Measurements from ENCODE around the gene OR4D2.
A peak's percentile ranks its signal among the peaks of the same experiment; 100 is the strongest.

OR4D2 gene

DNA sequence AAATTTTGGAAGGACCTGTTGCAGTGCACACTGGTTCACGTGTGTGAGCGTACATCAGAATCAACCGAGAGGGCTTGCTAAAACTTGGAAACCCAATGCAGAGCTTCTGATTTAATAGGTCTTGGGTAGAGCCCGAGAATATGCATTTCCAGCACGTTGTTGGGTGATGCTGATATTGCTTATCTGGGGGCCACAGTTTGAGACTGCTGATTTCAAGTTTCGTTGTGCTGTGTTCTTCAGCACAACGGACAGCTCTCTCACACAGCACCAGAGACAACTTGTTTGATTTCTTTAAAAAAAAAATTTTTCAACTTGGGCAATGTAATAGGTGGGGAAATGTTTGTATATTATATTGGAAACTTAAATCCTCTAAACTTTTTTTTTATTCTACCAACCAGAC is 9.4 kb downstream of the OR4D2 start:
- DNase-seq = no peak

- DNase-seq = no peak
These were observed 15.0 kb downstream of the OR4D2 start for GRCh38 chr17:58181796-58182195.

GRCh38 chr17:58183514-58183913 is 16.7 kb downstream of the OR4D2 start:
- no peak for DNase-seq

GRCh38 chr17:58184308-58184985 is 17.7 kb downstream of the OR4D2 start:
- DNase-seq = no peak

- no peak for DNase-seq
These were observed 18.4 kb downstream of the OR4D2 start for GRCh38 chr17:58184986-58185761.

DNA sequence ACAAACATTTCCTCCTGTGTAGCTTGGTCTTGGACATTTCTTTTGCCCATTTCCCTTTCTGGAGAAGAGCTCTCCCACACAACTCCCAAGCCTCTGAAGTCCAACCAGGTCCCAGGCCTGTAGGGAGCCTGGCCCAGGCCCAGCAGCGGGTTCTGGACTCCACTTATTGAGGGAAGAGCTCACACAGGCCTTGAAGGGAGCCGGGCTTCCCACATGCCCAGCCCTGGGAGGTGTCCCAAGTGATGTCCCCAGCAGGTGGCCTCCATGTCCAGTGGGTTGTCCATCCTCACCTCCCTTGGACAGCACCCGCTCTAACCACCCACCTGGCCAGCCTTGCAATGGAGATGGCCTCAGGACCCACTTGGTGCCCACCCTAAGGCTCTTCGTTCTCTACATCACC is 19.8 kb downstream of the OR4D2 start:
- no peak for DNase-seq

- no peak for DNase-seq
These were observed 20.3 kb downstream of the OR4D2 start for GRCh38 chr17:58187063-58187462.

- DNase-seq = no peak
These were observed 20.9 kb downstream of the OR4D2 start for GRCh38 chr17:58187675-58188074.

- no peak for DNase-seq
These were observed 22.8 kb downstream of the OR4D2 start for GRCh38 chr17:58189436-58190146.

DNA sequence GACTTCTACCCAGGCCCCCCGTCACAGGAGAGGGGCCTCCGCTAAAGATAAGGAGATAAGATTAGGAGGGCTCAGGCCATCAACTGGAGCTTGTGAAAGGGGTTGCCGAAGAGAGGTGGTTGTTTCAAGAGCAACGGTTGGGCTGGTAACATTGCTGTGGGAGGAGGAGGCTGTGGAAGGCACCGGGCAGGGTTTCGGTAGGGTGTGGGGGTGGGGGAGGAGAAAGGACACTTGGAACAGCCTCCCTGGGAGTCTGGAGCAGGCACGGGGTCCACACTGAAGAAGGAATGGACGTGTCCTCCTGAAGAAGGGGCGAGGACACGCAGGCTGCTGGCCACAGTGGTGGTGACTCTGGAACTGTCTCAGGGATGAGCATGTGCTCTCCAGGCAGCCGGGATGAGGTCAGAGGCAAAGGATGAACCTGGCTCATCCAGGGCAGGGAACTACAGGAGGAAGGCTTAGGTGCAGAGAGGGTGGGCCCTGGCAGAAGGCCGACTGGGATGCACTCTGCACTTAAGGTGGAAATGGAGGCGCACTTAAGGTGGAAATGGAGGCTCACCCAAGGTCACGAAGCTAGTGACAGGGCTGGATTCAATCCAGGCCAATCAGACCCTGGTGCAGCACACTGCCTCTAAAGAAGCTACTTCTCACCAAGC is 24.6 kb downstream of the OR4D2 start:
- no peak for DNase-seq

DNA sequence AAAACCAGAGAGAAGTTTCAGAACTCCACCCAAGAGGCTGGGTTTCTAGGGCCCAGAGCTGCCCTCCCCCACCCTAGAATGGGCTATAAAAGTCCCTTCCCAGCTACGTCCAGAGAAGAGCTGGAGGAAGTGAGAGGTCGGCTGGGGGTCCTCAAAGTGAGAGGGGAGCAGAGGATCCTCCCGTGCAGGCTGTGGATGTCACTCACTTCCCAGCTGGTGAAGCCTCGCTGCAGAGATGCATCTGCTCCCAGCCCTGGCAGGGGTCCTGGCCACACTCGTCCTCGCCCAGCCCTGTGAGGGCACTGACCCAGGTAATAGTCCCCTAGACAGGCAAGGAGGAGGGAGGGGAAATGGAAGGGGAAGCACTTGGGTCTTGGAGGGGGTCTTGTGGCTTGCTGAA is 25.8 kb downstream of the OR4D2 start, which contains the start of gene EPX:
Gene EPX, plus strand, starts transcription at position 115 of the 400 bp plus-strand sequence. Its CDS starts 121 bp downstream, at position 236.
- no peak for DNase-seq

DNA sequence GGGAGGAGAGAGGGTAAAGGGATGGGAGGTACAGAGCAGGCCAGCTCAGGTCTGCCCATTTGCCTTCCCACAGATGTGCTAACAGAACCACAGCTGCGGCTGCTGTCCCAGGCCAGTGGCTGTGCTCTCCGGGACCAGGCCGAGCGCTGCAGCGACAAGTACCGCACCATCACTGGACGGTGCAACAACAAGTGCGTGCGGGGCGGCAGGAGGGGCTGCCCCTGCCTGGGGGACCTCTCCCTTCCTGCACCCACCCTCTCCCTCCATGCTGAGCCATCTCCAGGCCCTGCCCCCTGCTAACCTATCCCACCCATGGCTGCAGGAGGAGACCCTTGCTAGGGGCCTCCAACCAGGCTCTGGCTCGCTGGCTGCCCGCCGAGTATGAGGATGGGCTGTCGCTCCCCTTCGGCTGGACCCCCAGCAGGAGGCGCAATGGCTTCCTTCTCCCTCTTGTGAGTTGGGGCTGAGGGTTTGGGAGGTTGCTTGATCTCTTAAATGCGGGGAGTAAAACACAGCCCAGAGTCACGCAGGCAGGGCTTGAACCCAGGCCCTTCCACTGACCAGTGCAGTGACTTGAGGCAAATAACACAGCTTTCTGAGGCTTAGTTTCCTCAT is 27.0 kb downstream of the OR4D2 start:
- no peak for DNase-seq

- DNase-seq = no peak
These were observed 28.8 kb downstream of the OR4D2 start for GRCh38 chr17:58195518-58196123.

- DNase-seq = no peak
These were observed 29.8 kb downstream of the OR4D2 start for GRCh38 chr17:58196610-58197009.

DNA sequence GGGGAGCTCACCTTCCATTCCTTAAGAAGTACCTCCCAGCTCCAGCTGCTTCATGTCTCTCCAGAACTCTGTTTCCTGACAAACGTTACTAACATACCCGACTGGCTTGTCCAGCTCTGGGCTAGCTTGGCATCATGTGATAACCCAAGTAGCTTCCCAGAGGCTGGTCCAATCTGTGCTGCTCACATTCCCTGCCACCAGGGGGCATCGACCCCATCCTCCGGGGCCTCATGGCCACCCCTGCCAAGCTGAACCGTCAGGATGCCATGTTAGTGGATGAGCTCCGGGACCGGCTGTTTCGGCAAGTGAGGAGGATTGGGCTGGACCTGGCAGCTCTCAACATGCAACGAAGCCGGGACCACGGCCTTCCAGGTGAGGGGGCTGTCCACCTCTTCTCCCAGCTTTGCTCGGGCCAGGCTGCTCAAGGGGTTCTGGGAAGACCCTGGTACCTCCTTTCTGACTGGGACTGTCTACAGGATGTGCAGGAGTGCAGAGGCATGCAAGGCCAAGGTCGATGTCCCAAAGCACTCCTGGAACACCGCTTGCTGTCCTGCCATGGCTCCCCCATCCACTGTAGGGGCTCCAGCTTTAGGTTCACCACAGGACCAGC is 33.3 kb downstream of the OR4D2 start:
- DNase-seq = peak; percentile 52

DNA sequence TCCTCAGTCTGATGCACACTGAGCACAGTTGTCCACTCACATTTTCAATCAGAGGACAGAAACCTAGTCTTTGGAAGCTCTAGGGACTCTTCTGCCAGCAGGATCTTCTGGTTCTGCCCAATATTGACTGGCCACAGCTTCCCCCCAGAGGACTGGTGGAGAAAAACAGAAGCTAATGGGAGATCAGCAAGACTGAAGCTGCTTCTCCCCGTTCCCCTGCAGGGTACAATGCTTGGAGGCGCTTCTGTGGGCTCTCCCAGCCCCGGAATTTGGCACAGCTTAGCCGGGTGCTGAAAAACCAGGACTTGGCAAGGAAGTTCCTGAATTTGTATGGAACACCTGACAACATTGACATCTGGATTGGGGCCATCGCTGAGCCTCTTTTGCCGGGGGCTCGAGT is 36.1 kb downstream of the OR4D2 start:
- DNase-seq = no peak

GRCh38 chr17:58204796-58205195 is 38.0 kb downstream of the OR4D2 start:
- DNase-seq = no peak

- DNase-seq = no peak
These were observed 39.2 kb downstream of the OR4D2 start for GRCh38 chr17:58205936-58206335.

DNA sequence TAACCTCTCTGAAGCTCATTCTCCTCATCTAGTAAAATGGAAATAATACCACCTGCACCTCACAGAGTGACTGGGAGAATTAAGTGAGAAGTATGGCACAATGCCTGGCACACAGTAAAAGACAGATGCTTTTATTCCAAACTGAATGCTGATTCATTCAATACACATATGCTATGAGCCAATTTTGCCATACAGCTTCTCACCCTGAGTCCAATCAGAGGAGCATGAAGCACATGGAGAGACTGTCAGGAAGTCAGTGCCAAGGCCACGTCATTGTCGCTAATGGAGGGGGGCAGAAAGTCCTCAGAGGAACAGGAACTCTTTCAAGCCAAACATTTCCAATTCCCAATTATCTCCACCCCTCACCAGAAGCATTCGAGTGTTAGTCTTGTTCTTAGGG is 40.7 kb downstream of the OR4D2 start:
- DNase-seq = no peak

- DNase-seq = no peak
These were observed 41.6 kb downstream of the OR4D2 start for GRCh38 chr17:58208344-58208743.

DNA sequence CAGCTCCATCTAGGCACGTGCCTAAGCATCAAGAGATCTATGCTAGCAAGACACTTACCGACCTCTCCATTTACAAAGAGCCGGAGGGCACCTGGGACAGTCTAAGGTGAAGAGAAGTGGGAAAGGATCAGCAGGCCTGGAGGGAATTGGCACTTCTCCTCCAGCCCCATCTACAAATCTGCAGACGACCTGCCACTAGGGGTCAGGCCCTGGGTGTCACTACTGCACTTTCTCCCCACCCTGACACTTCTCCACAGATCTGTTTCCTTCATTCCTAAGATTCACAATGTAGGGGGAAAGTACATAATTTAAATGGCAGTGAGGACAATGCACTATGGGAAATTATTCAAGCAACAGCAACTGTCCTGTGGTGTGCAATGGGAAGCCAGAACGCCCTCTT is 44.1 kb downstream of the OR4D2 start:
- DNase-seq = no peak

GRCh38 chr17:58215685-58216084 is 48.9 kb downstream of the OR4D2 start:
- no peak for DNase-seq
